ENCODE measurements around the gene ANKRD13B.
"Not testable (repeated sequence)": the region's sequence is repeated elsewhere in the genome, so short reads cannot be mapped to it uniquely, and the experiment has no call there.

Gene ANKRD13B

GRCh38 chr17:29620271-29620670 lies 27.3 kb downstream of the ANKRD13B start:
- FAIRE-seq = no peak

GRCh38 chr17:29620779-29621500 lies 28.0 kb downstream of the ANKRD13B start:
- FAIRE-seq = no peak

GRCh38 chr17:29621751-29622194 lies 28.8 kb downstream of the ANKRD13B start:
- FAIRE-seq = no peak

GRCh38 chr17:29622337-29623282 lies 29.7 kb downstream of the ANKRD13B start, which contains the start of gene CORO6:
Gene CORO6, minus strand, starts transcription at chr17:29622912. Its CDS starts 1,491 bp downstream, at chr17:29621421.
- FAIRE-seq = no peak

GRCh38 chr17:29623283-29623647 lies 30.3 kb downstream of the ANKRD13B start:
- no peak for FAIRE-seq

- no peak for FAIRE-seq
Measured at GRCh38 chr17:29624586-29624985, 31.7 kb downstream of the ANKRD13B start.

GRCh38 chr17:29625037-29625750 lies 32.3 kb downstream of the ANKRD13B start:
- no peak for FAIRE-seq

- no peak for FAIRE-seq
Measured at GRCh38 chr17:29627951-29628350, 35.0 kb downstream of the ANKRD13B start.

- no peak for FAIRE-seq
Measured at GRCh38 chr17:29628644-29629043, 35.7 kb downstream of the ANKRD13B start.

- FAIRE-seq = no peak
Measured at GRCh38 chr17:29629839-29630238, 36.9 kb downstream of the ANKRD13B start.

- FAIRE-seq = no peak
Measured at GRCh38 chr17:29630630-29631193, 37.8 kb downstream of the ANKRD13B start.

- FAIRE-seq = no peak
Measured at GRCh38 chr17:29633886-29634285, 41.0 kb downstream of the ANKRD13B start.

GRCh38 chr17:29640413-29640812 lies 47.5 kb downstream of the ANKRD13B start:
- FAIRE-seq = no peak

GRCh38 chr17:29640981-29641642 lies 48.2 kb downstream of the ANKRD13B start:
- no peak for FAIRE-seq

- no peak for FAIRE-seq
Measured at GRCh38 chr17:29642171-29642611, 49.3 kb downstream of the ANKRD13B start.

- no peak for FAIRE-seq
Measured at GRCh38 chr17:29643817-29644160, 50.9 kb downstream of the ANKRD13B start.

- FAIRE-seq = no peak
Measured at GRCh38 chr17:29645515-29646051, 52.7 kb downstream of the ANKRD13B start.

GRCh38 chr17:29648005-29648404 lies 55.1 kb downstream of the ANKRD13B start:
- no peak for FAIRE-seq

GRCh38 chr17:29649359-29649758 lies 56.4 kb downstream of the ANKRD13B start:
- FAIRE-seq = no peak

- no peak for FAIRE-seq
Measured at GRCh38 chr17:29650396-29650795, 57.5 kb downstream of the ANKRD13B start.

GRCh38 chr17:29651913-29652312 lies 59.0 kb downstream of the ANKRD13B start:
- FAIRE-seq = not testable (repeated sequence)

GRCh38 chr17:29652976-29653375 lies 60.0 kb downstream of the ANKRD13B start:
- FAIRE-seq = no peak

All from endometrium (tissue), 2 donors.